LNCAP (cell line): ENCODE data around the gene EVI5.

ENCODE experiments used
- CTCF ChIP-seq: fragments of 450-650 bp; IDR thresholded peaks from 2 replicates; pipeline ENCODE4 v1.5.1; 2017; ENCODE audit warnings: mild to moderate bottlenecking

Gene EVI5

GRCh38 chr1:92695104-92695503 is 89.8 kb downstream of the EVI5 start:
- no peak for TF ChIP-seq CTCF

- no peak for TF ChIP-seq CTCF
Measured at GRCh38 chr1:92691925-92692324, 93.0 kb downstream of the EVI5 start.

GRCh38 chr1:92690212-92690906 is 94.5 kb downstream of the EVI5 start:
- TF ChIP-seq CTCF, result no peak

GRCh38 chr1:92679980-92680379 is 104.9 kb downstream of the EVI5 start:
- TF ChIP-seq CTCF, result no peak

GRCh38 chr1:92663775-92664174 is 121.1 kb downstream of the EVI5 start:
- TF ChIP-seq CTCF, result no peak

- TF ChIP-seq CTCF, result no peak
Measured at GRCh38 chr1:92662048-92662447, 122.9 kb downstream of the EVI5 start.

- no peak for TF ChIP-seq CTCF
Measured at GRCh38 chr1:92657701-92658100, 127.2 kb downstream of the EVI5 start.
